ENCODE data around the gene SNCB.

- TF ChIP-seq EP300 (IDR thresholded peaks at IDR 0.05): no peak
- no peak for TF ChIP-seq CTCF (IDR thresholded peaks at IDR 0.05)
- TF ChIP-seq POLR2A (IDR thresholded peaks at IDR 0.05): no peak
- TF ChIP-seq POLR2AphosphoS5 (IDR thresholded peaks at IDR 0.05): no peak
Observed at GRCh38 chr5:176581361-176581760, 49.0 kb downstream of the SNCB start.
